IMR-90 (cell line): ENCODE results near the gene GNG7. TPM values are rescaled to one million over a fixed set of nuclear protein-coding genes. Genes with fewer than 3 reads are reported as not detected.

Source experiments
- ATAC-seq: fragments of 200-7000 bp; cut with Tn5 transposase; 2 replicates; pipeline ENCODE4 v1.9.1; 2020; ENCODE audit warnings: low read depth, mild to moderate bottlenecking, moderate library complexity
- BruUV-seq: library from RNA; stranded (reverse); fragments of 400-500 nt; replicated peaks from 2 replicates; lab custom pipeline; 2021; lab: Mats Ljungman, UMichigan
- CTCF ChIA-PET: fragments of 300-600 bp; formaldehyde crosslinking; extraction: SDS; loops from one replicate; lab custom pipeline; 2021; ENCODE audit warnings: antibody characterized with exemption; lab: Yijun Ruan, JAX
- POLR2A ChIA-PET: fragments of 300-600 bp; sonication (Branson Sonifier 250); formaldehyde crosslinking; loops from one replicate; lab custom pipeline; 2022; ENCODE audit warnings: antibody characterized with exemption; ENCODE audit not compliant: unreplicated experiment; lab: Charles Lee
- DNase-seq: peaks from one replicate; pipeline ENCODE4 v3.0.0; 2013
- H2AFZ ChIP-seq: replicated peaks from 2 replicates; pipeline ENCODE3; 2013; ENCODE audit warnings: low read length, mild to moderate bottlenecking; ENCODE audit not compliant: poor library complexity
- H2AK5ac ChIP-seq: 2 replicates; pipeline ENCODE4 v1.6.1; 2013; ENCODE audit warnings: low read depth, low read length, inconsistent platforms
- H2AK9ac ChIP-seq: replicated peaks from 2 replicates; pipeline ENCODE3; 2013; ENCODE audit warnings: mild to moderate bottlenecking, low read depth, low read length, moderate library complexity; ENCODE audit not compliant: poor library complexity
- H2BK120ac ChIP-seq: 2 replicates; pipeline ENCODE4 v1.6.1; 2013; ENCODE audit warnings: low read depth, low read length, inconsistent platforms
- H2BK15ac ChIP-seq: 3 replicates; pipeline ENCODE4 v1.6.1; 2013; ENCODE audit warnings: low read depth, low read length, inconsistent platforms
- H2BK20ac ChIP-seq: 2 replicates; pipeline ENCODE4 v1.6.1; 2013; ENCODE audit warnings: low read depth, mild to moderate bottlenecking, inconsistent platforms, low read length, moderate library complexity
- H2BK5ac ChIP-seq: 2 replicates; pipeline ENCODE4 v1.6.1; 2013; ENCODE audit warnings: mild to moderate bottlenecking, low read depth, low read length, inconsistent platforms; ENCODE audit not compliant: poor library complexity, severe bottlenecking
- H3K14ac ChIP-seq: replicated peaks from 2 replicates; pipeline ENCODE4 v1.6.1; 2013; ENCODE audit warnings: low read depth, low read length, inconsistent platforms
- H3K18ac ChIP-seq: 2 replicates; pipeline ENCODE4 v1.6.1; 2013; ENCODE audit warnings: low read depth, low read length, control low read depth
- H3K23ac ChIP-seq: 2 replicates; pipeline ENCODE4 v1.6.1; 2013; ENCODE audit warnings: low read depth, low read length, inconsistent platforms
- H3K27ac ChIP-seq: 2 replicates; pipeline ENCODE4 v1.5.1; 2013; ENCODE audit warnings: mild to moderate bottlenecking, control low read depth, low read length; ENCODE audit not compliant: insufficient read depth
- H3K27me3 ChIP-seq: 2 replicates; pipeline ENCODE4 v1.6.1; 2013; ENCODE audit warnings: low read length; ENCODE audit not compliant: control insufficient read depth, insufficient read depth
- H3K36me3 ChIP-seq: 2 replicates; pipeline ENCODE4 v1.6.1; 2013; ENCODE audit warnings: low read length, mixed read lengths; ENCODE audit not compliant: control insufficient read depth, insufficient read depth
- H3K4ac ChIP-seq: 2 replicates; pipeline ENCODE4 v1.6.1; 2013; ENCODE audit warnings: low read depth, low read length, inconsistent platforms
- H3K4me1 ChIP-seq: 2 replicates; pipeline ENCODE4 v1.6.1; 2013; ENCODE audit warnings: low read length, mixed read lengths; ENCODE audit not compliant: control insufficient read depth, insufficient read depth
- H3K4me2 ChIP-seq: 2 replicates; pipeline ENCODE4 v1.6.1; 2013; ENCODE audit warnings: low read depth, mild to moderate bottlenecking, control low read depth, low read length, moderate library complexity
- H3K4me3 ChIP-seq: 2 replicates; pipeline ENCODE4 v1.5.1; 2013; ENCODE audit warnings: low read depth, mild to moderate bottlenecking, control low read depth, low read length, moderate library complexity; ENCODE audit not compliant: insufficient read depth
- H3K56ac ChIP-seq: 2 replicates; pipeline ENCODE4 v1.6.1; 2013; ENCODE audit warnings: low read length, inconsistent platforms; ENCODE audit not compliant: insufficient read depth; ENCODE audit errors: extremely low read depth
- H3K79me1 ChIP-seq, 2 experiments: 2 replicates each; pipeline ENCODE4 v1.6.1; 2013; ENCODE audit warnings: low read length in 2 of 2, inconsistent platforms in 1 of 2, low read depth in 1 of 2
- H3K9ac ChIP-seq: 2 replicates; pipeline ENCODE4 v1.6.1; 2013; ENCODE audit warnings: low read depth, low read length, control low read depth
- H3K9me1 ChIP-seq: 2 replicates; pipeline ENCODE4 v1.6.1; 2013; ENCODE audit warnings: low read length, inconsistent platforms; ENCODE audit not compliant: insufficient read depth
- H3K9me3 ChIP-seq: 2 replicates; pipeline ENCODE4 v1.6.1; 2013; ENCODE audit warnings: low read length; ENCODE audit not compliant: control insufficient read depth, insufficient read depth
- H4K20me1 ChIP-seq: 2 replicates; pipeline ENCODE4 v1.6.1; 2013; ENCODE audit warnings: low read length, inconsistent platforms; ENCODE audit not compliant: insufficient read depth
- H4K5ac ChIP-seq: 2 replicates; pipeline ENCODE4 v1.6.1; 2013; ENCODE audit warnings: mild to moderate bottlenecking, low read depth, low read length, control low read depth
- H4K8ac ChIP-seq, 2 experiments: 2 replicates each; pipeline ENCODE4 v1.6.1; 2013; ENCODE audit warnings: low read depth in 2 of 2, low read length in 2 of 2, control low read depth in 1 of 2, inconsistent platforms in 1 of 2
- H4K91ac ChIP-seq: 2 replicates; pipeline ENCODE4 v1.6.1; 2013; ENCODE audit warnings: low read depth, low read length, inconsistent platforms; ENCODE audit not compliant: insufficient read depth
- BHLHE40 ChIP-seq: fragments of 150-350 bp; IDR thresholded peaks from 2 replicates; pipeline ENCODE4 v1.6.1; 2016; ENCODE audit warnings: mild to moderate bottlenecking, low read depth, low read length
- CHD1 ChIP-seq: IDR thresholded peaks from 2 replicates; pipeline ENCODE4 v1.6.1; 2012; ENCODE audit warnings: low read depth, low read length, improper control_type of control experiment
- CTCF ChIP-seq: conservative IDR thresholded peaks from 2 replicates; pipeline ENCODE4 v1.5.1; 2012; ENCODE audit warnings: mild to moderate bottlenecking, low read depth, low read length, improper control_type of control experiment
- ELK1 ChIP-seq: fragments of 150-350 bp; IDR thresholded peaks from 2 replicates; pipeline ENCODE4 v1.6.1; 2016; ENCODE audit warnings: low read depth, mild to moderate bottlenecking, low read length, moderate library complexity, borderline replicate concordance
- FOS ChIP-seq: fragments of 150-350 bp; IDR thresholded peaks from 2 replicates; pipeline ENCODE4 v1.6.1; 2016; ENCODE audit warnings: low read depth, low read length
- MAFK ChIP-seq: IDR thresholded peaks from 2 replicates; pipeline ENCODE4 v1.6.1; 2012; ENCODE audit warnings: low read depth, low read length, improper control_type of control experiment
- MAZ ChIP-seq: IDR thresholded peaks from 2 replicates; pipeline ENCODE4 v1.6.1; 2012; ENCODE audit warnings: low read depth, mild to moderate bottlenecking, low read length, improper control_type of control experiment, moderate library complexity, borderline replicate concordance
- MXI1 ChIP-seq: IDR thresholded peaks from 2 replicates; pipeline ENCODE4 v1.6.1; 2012; ENCODE audit warnings: low read depth, mild to moderate bottlenecking, low read length, moderate library complexity, borderline replicate concordance
- NFE2L2 ChIP-seq: fragments of 150-350 bp; IDR thresholded peaks from 2 replicates; pipeline ENCODE4 v1.6.1; 2016; ENCODE audit warnings: low read depth, mild to moderate bottlenecking, low read length
- POLR2A ChIP-seq: IDR thresholded peaks from 2 replicates; pipeline ENCODE4 v1.6.1; 2012; ENCODE audit warnings: mild to moderate bottlenecking, low read depth, low read length
- RAD21 ChIP-seq: IDR thresholded peaks from 2 replicates; pipeline ENCODE4 v1.6.1; 2012; ENCODE audit warnings: low read length, improper control_type of control experiment
- RCOR1 ChIP-seq: IDR thresholded peaks from 2 replicates; pipeline ENCODE4 v1.6.1; 2012; ENCODE audit warnings: mild to moderate bottlenecking, low read length, improper control_type of control experiment; ENCODE audit not compliant: insufficient replicate concordance
- RFX5 ChIP-seq: IDR thresholded peaks from 2 replicates; pipeline ENCODE4 v1.8.0; 2012; ENCODE audit warnings: low read depth, mild to moderate bottlenecking, low read length, moderate library complexity
- SMC3 ChIP-seq: fragments of 150-350 bp; IDR thresholded peaks from 2 replicates; pipeline ENCODE4 v1.6.1; 2016; ENCODE audit warnings: low read depth, mild to moderate bottlenecking, antibody characterized with exemption, low read length, moderate library complexity
- USF2 ChIP-seq: fragments of 150-350 bp; IDR thresholded peaks from 2 replicates; pipeline ENCODE4 v1.6.1; 2017; ENCODE audit warnings: mild to moderate bottlenecking, antibody characterized with exemption, low read length, low read depth
- WGBS, 2 experiments: methylation state at CpG; one replicate each; pipeline versions ENCODE4 v1.1.5 to v1.1.7; 2013; ENCODE audit warnings: missing lambda C conversion rate in 2 of 2; ENCODE audit not compliant: insufficient read length in 1 of 2; ENCODE audit errors: extremely low coverage in 2 of 2; 5-methylcytosine and 5-hydroxymethylcytosine counted together
- dilution Hi-C: fragments of 300-500 bp; cut with HindIII; formaldehyde crosslinking; loops from one replicate; pipeline ENCODE4 v1.14.3; 2018; ENCODE audit warnings: low sequenced_read_pairs; ENCODE audit not compliant: unreplicated experiment
- in situ Hi-C: fragments of 300-500 bp; cut with MboI; formaldehyde crosslinking; loops from 3 replicates; pipeline ENCODE4 v1.14.3; 2019; ENCODE audit warnings: low sequenced_read_pairs, inconsistent platforms, mixed read lengths
- intact Hi-C: fragments of 100-400 bp; cut with micrococcal nuclease; formaldehyde crosslinking; loops from 2 replicates; pipeline ENCODE4 v1.10.0; 2022
- polyA plus RNA-seq, 3 experiments: library from polyadenylated mRNA; depleted of rRNA; stranded (reverse); fragments of >200 nt; gene quantifications; 2 replicates each; pipeline ENCODE4 v1.2.3, GENCODE V29; 2012; ENCODE audit warnings: low replicate concordance in 1 of 3
- total RNA-seq: library from RNA; depleted of rRNA; stranded (reverse); fragments of >200 nt; gene quantifications from 2 replicates; pipeline ENCODE4 v1.2.3, GENCODE V29; 2012

Gene GNG7
- total and polyA plus RNA-seq, 2 of the 4 experiments (the other 2 are of a cell fraction): under 0.01 to 0.21 TPM

GRCh38 chr19:2495130-2495641, 207.3 kb downstream of the GNG7 start:
- POLR2A ChIA-PET: no interaction called here
- H3K9me1 ChIP-seq: peaks cover 14% of the 10 kb centered on the region
- H3K4me3 ChIP-seq: peak overlapping the region; percentile 54
- peak overlapping the region; percentile 51; the same call in 1 of the 2 replicates for H3K9ac ChIP-seq
- H2BK20ac ChIP-seq: peak overlapping the region; percentile 42
- H4K5ac ChIP-seq: peak overlapping the region; percentile 17
- H3K23ac ChIP-seq: peak overlapping the region; percentile 98
- peak overlapping the region; percentile 90 for H3K14ac ChIP-seq
- H3K4ac ChIP-seq: peak overlapping the region; percentile 96
- peak overlapping the region; percentile 89; the same call in 1 of the 2 replicates for H2AK5ac ChIP-seq
- peak overlapping the region; percentile 78 for H2BK120ac ChIP-seq
- peak overlapping the region; percentile 91 for H3K4me2 ChIP-seq
- peak overlapping the region; percentile 48 for H3K18ac ChIP-seq
- H2BK5ac ChIP-seq: peak overlapping the region; percentile 50
- peaks cover 20% of the 10 kb centered on the region for H3K4me1 ChIP-seq
- in situ Hi-C loops: no loop called here
- intact Hi-C loops: no loop called here
- DNase-seq (peak; percentile 40), ATAC-seq (peak; percentile 42)
- H4K91ac ChIP-seq: peak overlapping the region; percentile 62
- WGBS, 2 experiments: 10% methylated on average over 13 of the region's 26 CpGs; no CpG with 5 or more reads in 1 of the 2 experiments
- H3K36me3 ChIP-seq: no peaks in the 10 kb centered on the region
- TF ChIP-seq SMC3: no peak; the same call in 1 of the 2 replicates
- no peak for TF ChIP-seq FOS
- no peak for TF ChIP-seq RFX5
- no peak for TF ChIP-seq MAFK
- TF ChIP-seq MAZ: peak; percentile 56; the same call in 1 of the 2 replicates
- no peak for TF ChIP-seq RCOR1
- TF ChIP-seq ELK1: no peak
- no peak for TF ChIP-seq CHD1
- TF ChIP-seq NFE2L2: no peak
- TF ChIP-seq POLR2A: 0 out of 2 replicates have a peak, but pooled peaks have one; percentile 47
- TF ChIP-seq USF2: no peak
- TF ChIP-seq CTCF: no peak
- TF ChIP-seq MXI1: no peak
- no peak for TF ChIP-seq RAD21
- TF ChIP-seq BHLHE40: no peak
- peak overlapping the region; percentile 28; the same call in 1 of the 2 replicates for H3K27ac ChIP-seq
- H3K56ac ChIP-seq: peak overlapping the region; percentile 50; the same call in 1 of the 2 replicates
- dilution Hi-C loops: no loop called here
- no peaks in the 10 kb centered on the region for H3K27me3 ChIP-seq
- no peaks in the 10 kb centered on the region for H3K9me3 ChIP-seq
- peak overlapping the region; percentile 94 for H2AFZ ChIP-seq
- CTCF ChIA-PET: no interaction called here
- H4K20me1 ChIP-seq: peaks cover 3% of the 10 kb centered on the region; the same call in 1 of the 2 replicates
- peak overlapping the region; percentile 65; the same call in 2 of the 3 replicates for H2BK15ac ChIP-seq
- no TSS peak for BruUV-seq
- H2AK9ac ChIP-seq: peak overlapping the region; percentile 86
- H3K79me1 ChIP-seq: peaks cover 0 to 21% of the 10 kb centered on the region in 2 experiments; a peak in 2 of 4 replicates
- H4K8ac ChIP-seq: peak overlapping the region; percentile 70 to 84; a peak in 3 of 4 replicates
